Spleen (tissue), 11 donors: ENCODE data around the gene ALG12. TPM values are rescaled to one million over a fixed set of nuclear protein-coding genes. Genes with fewer than 3 reads are reported as not detected.
A peak's percentile ranks its signal among the peaks of the same experiment; 100 is the strongest.

Experiments used
- DNase-seq: peaks from one replicate; pipeline ENCODE4 v3.0.0-alpha.2; 2020
- H3K27ac ChIP-seq, 8 donors: fragments of 200-600 bp; sonication (generic) in 7 of 8; 1 replicate in 4 of 8; 2 replicates in 4 of 8; pipeline versions ENCODE4 v1.5.0 to v1.8.0; 2016 to 2021; ENCODE audit warnings: inconsistent platforms in 4 of 8, mild to moderate bottlenecking in 4 of 8, moderate library complexity in 1 of 8
- H3K27me3 ChIP-seq, 7 donors: fragments of 200-600 bp; sonication (generic) in 6 of 7; replicated peaks in 1 of 7; 1 replicate in 4 of 7; 2 replicates in 3 of 7; pipeline versions ENCODE4 v1.5.0 to v1.8.0; 2016 to 2021; ENCODE audit warnings: inconsistent platforms in 3 of 7, mild to moderate bottlenecking in 1 of 7
- H3K36me3 ChIP-seq, 6 donors: fragments of 200-600 bp; sonication (generic) in 5 of 6; 1 replicate in 4 of 6; 2 replicates in 2 of 6; pipeline versions ENCODE4 v1.5.0 to v1.8.0; 2016 to 2021; ENCODE audit warnings: inconsistent platforms in 2 of 6
- H3K4me1 ChIP-seq, 6 donors: fragments of 200-600 bp; sonication (generic) in 5 of 6; 1 replicate in 3 of 6; 2 replicates in 3 of 6; pipeline versions ENCODE4 v1.5.0 to v1.8.0; 2016 to 2021; ENCODE audit warnings: inconsistent platforms in 3 of 6
- H3K4me3 ChIP-seq, 8 donors: fragments of 200-600 bp; sonication (generic) in 7 of 8; 1 replicate in 4 of 8; 2 replicates in 4 of 8; pipeline versions ENCODE4 v1.5.0 to v1.8.0; 2016 to 2021; ENCODE audit warnings: inconsistent platforms in 4 of 8, mild to moderate bottlenecking in 4 of 8, moderate library complexity in 2 of 8
- H3K9me3 ChIP-seq, 8 donors: fragments of 200-600 bp; sonication (generic) in 7 of 8; 1 replicate in 4 of 8; 2 replicates in 4 of 8; pipeline versions ENCODE4 v1.5.0 to v1.8.0; 2016 to 2021; ENCODE audit warnings: inconsistent platforms in 4 of 8
- POLR2A ChIP-seq, 3 donors: fragments of 450-650 bp; IDR thresholded peaks; one replicate each; pipeline ENCODE4 v1.5.1; 2017; ENCODE audit warnings: antibody characterized with exemption in 3 of 3, mild to moderate bottlenecking in 1 of 3
- POLR2AphosphoS5 ChIP-seq, 3 donors: sonication (generic); formaldehyde crosslinking; IDR thresholded peaks; one replicate each; pipeline ENCODE4 v1.5.1; 2017; ENCODE audit warnings: antibody characterized with exemption in 3 of 3
- WGBS, 5 donors: extraction: QIAGEN DNeasy Blood & Tissue Kit in 3 of 5; methylation state at CpG; one replicate each; pipeline versions ENCODE4 v1.1.5 to v1.1.7; 2013 to 2018; 5-methylcytosine and 5-hydroxymethylcytosine counted together
- intact Hi-C: fragments of 100-400 bp; cut with DNase I; formaldehyde crosslinking; loops from one replicate; pipeline ENCODE4 v1.15.0; 2023; ENCODE audit warnings: low total_unique reads
- polyA plus RNA-seq, 3 donors: library from polyadenylated mRNA; stranded (reverse); fragments of 200-250 nt; gene quantifications; one replicate each; pipeline ENCODE4 v1.2.1, GENCODE V29; 2013
- total RNA-seq, 7 donors: library from RNA; depleted of rRNA in 3 of 7; stranded (reverse); fragments of >200 nt in 3 of 7; fragmentation: NEBNext Ultra II Directional in 4 of 7; extraction: Animal tissue kit (Norgen Biotek cat#: 25700) in 4 of 7; gene quantifications; one replicate each; pipeline versions ENCODE4 v1.1.0 to v1.2.1, GENCODE V29; 2016 to 2021
- TF ChIP-seq, protein P1 (sequence below), 11 experiments: fragments of 200-600 bp in 7 of 11; fragments of 450-650 bp in 4 of 11; sonication (generic) in 4 of 11; IDR thresholded peaks in 8 of 11; conservative IDR thresholded peaks in 3 of 11; 1 replicate in 7 of 11; 2 replicates in 4 of 11; pipeline versions ENCODE4 v1.4.0 to v1.8.0; 2016 to 2021; ENCODE audit warnings: antibody characterized with exemption in 11 of 11, inconsistent platforms in 4 of 11, mild to moderate bottlenecking in 1 of 11
- donor health status: healthy with polysubstance abuse.
- donor health status: DM: no; HTN: no; CAD: no; lungs with moderate emphysema.
- donor health status: DM: no; HTN: no; CAD: no.
- donor health status: Bipolar disorder and iron deficiency.
- donor health status: healthy.
- donor health status: DM: no; HTN: no; CAD: no.
- donor health status: DM: yes; HTN: yes; CAD: no.

ALG12 gene
- total and polyA plus RNA-seq, 10 donors, result 5.7 to 20.1 (median 11.8) TPM

DNA sequence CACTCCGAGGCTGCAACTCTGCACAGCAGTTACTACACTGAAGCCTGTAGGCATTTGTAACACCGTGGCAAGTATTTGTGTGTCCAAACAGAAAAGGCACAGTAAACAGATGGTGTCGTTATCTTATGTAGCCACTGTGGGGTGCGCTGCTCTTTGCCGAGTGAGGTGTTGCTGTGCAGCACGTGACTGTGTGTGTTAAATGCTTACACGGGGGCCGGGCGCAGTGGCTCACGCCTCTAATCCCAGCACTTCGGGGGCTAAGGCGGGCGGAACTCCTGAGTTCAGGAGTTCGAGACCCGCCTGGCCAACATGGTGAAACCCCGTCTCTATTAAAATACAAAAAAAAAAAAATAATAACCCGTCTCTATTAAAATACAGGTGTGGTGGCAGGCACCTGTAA is 53.1 kb downstream of the ALG12 start:
- no peak overlapping the region for H3K27ac ChIP-seq
- TF ChIP-seq, protein P1, sequence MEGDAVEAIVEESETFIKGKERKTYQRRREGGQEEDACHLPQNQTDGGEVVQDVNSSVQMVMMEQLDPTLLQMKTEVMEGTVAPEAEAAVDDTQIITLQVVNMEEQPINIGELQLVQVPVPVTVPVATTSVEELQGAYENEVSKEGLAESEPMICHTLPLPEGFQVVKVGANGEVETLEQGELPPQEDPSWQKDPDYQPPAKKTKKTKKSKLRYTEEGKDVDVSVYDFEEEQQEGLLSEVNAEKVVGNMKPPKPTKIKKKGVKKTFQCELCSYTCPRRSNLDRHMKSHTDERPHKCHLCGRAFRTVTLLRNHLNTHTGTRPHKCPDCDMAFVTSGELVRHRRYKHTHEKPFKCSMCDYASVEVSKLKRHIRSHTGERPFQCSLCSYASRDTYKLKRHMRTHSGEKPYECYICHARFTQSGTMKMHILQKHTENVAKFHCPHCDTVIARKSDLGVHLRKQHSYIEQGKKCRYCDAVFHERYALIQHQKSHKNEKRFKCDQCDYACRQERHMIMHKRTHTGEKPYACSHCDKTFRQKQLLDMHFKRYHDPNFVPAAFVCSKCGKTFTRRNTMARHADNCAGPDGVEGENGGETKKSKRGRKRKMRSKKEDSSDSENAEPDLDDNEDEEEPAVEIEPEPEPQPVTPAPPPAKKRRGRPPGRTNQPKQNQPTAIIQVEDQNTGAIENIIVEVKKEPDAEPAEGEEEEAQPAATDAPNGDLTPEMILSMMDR (IDR thresholded peaks at IDR 0.05 in 8 of 11, conservative IDR thresholded peaks at IDR 0.05 in 3 of 11), result no peak
- TF ChIP-seq POLR2AphosphoS5 (IDR thresholded peaks at IDR 0.05), result no peak
- no peak for TF ChIP-seq POLR2A (IDR thresholded peaks at IDR 0.05)
- WGBS, 5 donors, result 89 to 94% (median 92%) methylated on average over 17 of the region's 17 CpGs
- peaks cover 0 to 46% (median 16%) of the 10 kb centered on the region in 6 donors for H3K4me1 ChIP-seq
- H3K4me3 ChIP-seq, result no peak overlapping the region
- H3K27me3 ChIP-seq, result no peaks in the 10 kb centered on the region
- peaks cover 0 to 41% (median 37%) of the 10 kb centered on the region in 8 donors for H3K9me3 ChIP-seq
- intact Hi-C loops, result loop anchor here (10.0 kb wide), 1 partner anchor 50 kb away; the partner anchor contains the start of genes ALG12 and CRELD2
- peak; percentile 61 for DNase-seq
- H3K36me3 ChIP-seq, result peaks cover 0 to 38% (median 0%) of the 10 kb centered on the region in 6 donors

DNA sequence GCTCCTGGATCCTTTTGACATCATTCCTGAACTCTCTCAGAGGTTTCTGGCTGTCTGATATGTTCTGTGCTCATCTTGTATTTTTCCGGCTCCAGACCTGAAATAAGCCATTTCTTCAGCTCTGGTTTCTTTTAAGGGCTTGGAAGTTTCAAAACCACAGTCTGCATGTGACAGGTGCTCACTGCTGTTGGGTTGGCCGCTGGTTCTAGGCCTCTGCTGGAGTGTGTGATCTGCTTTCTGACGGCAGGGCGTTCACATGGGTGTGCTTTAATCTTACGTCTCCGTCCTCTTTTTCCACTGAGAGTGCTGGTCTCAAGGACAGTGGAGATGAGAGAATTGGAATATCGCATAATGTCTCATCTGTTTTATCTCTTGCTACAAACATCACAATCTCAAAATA is 54.3 kb downstream of the ALG12 start:
- TF ChIP-seq POLR2A (IDR thresholded peaks at IDR 0.05) (no peak), POLR2AphosphoS5 (IDR thresholded peaks at IDR 0.05) (no peak)
- TF ChIP-seq, protein P1 (IDR thresholded peaks at IDR 0.05 in 8 of 11, conservative IDR thresholded peaks at IDR 0.05 in 3 of 11), result no peak
- no peaks in the 10 kb centered on the region for H3K27me3 ChIP-seq
- no peak for DNase-seq
- H3K27ac ChIP-seq, result no peak overlapping the region
- H3K4me1 ChIP-seq, result peaks cover 0 to 52% (median 15%) of the 10 kb centered on the region in 6 donors
- peaks cover 0 to 29% (median 25%) of the 10 kb centered on the region in 8 donors for H3K9me3 ChIP-seq
- 66 to 85% (median 74%) methylated on average over 6 to 7 of the region's 7 CpGs for WGBS, 5 donors
- H3K36me3 ChIP-seq, result peaks cover 0 to 28% (median 0%) of the 10 kb centered on the region in 6 donors
- H3K4me3 ChIP-seq, result no peak overlapping the region
- intact Hi-C loops, result loop anchor here (10.0 kb wide), 1 partner anchor 51 kb away; the partner anchor contains the start of genes ALG12 and CRELD2

DNA sequence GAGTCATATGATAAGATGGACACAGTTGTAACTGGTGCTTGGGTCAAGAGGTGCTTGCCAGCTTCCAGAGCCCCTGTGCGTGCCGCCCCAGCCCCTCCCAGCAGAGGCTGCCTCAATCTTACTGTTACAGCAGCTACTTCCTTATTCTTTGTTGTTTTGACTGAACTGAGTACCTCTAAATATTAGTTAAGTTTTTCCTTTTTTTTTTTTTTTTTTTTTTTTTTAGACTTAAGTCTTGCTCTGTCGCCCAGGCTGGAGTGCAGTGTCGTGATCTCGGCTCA is 55.8 kb downstream of the ALG12 start:
- TF ChIP-seq POLR2A (IDR thresholded peaks at IDR 0.05), result no peak
- TF ChIP-seq POLR2AphosphoS5 (IDR thresholded peaks at IDR 0.05), result no peak
- TF ChIP-seq, protein P1 (IDR thresholded peaks at IDR 0.05 in 8 of 11, conservative IDR thresholded peaks at IDR 0.05 in 3 of 11), result no peak
- peak; percentile 49 for DNase-seq
- Histone ChIP-seq H3K9me3 (peaks cover 0 to 26% (median 23%) of the 10 kb centered on the region in 8 donors), H3K27ac (no peak overlapping the region), H3K4me3 (no peak overlapping the region), H3K27me3 (no peaks in the 10 kb centered on the region), H3K4me1 (peaks cover 0 to 58% (median 13%) of the 10 kb centered on the region in 6 donors), H3K36me3 (peaks cover 0 to 18% (median 0%) of the 10 kb centered on the region in 6 donors)
- 68 to 83% (median 80%) methylated on average over 5 of the region's 5 CpGs for WGBS, 5 donors
- intact Hi-C loops, result loop anchor here (10.0 kb wide), 1 partner anchor 52 kb away; the partner anchor contains the start of genes ALG12 and CRELD2

DNA sequence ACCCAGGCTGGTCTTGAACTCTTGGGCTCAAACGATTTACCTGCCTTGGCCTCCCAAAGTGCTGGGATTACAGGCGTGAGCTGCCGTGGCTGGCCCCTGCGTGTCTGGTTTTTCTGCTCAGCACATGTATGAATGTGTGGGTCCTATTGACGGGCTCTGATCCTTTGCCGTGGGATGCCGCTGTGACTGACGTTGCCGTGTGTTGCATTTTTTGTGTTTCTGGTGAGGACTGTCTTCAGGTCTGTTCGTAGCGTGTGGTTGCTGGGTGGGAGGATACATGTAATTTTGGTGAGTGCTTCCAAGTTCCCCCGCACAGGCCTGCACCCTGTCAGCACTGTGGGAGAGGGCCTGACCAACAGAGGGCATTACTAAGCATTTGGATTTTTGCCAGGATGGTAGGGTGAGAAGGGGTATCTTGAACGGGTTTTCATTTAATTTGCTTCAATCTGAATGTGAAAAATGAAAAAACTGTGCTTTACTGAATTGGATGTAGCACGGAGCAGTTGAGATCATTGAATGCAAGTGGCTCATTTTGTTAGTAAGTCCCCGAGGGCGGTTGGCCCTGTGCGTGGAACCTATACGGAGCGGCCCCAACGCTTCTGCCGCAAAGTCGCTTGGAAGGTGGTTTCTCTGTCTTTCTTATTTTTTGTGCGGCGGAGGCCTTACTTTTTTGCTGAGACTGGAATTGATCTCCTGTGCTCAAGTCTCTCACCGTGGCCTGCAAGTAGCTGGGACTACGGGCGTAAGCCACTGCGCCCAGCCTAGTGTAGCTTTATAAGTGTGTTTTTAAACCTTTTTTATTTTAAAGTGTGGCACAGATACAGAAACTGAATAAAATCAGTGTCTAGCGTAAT is 56.4 kb downstream of the ALG12 start:
- Histone ChIP-seq H3K36me3 (peaks cover 0 to 12% (median 0%) of the 10 kb centered on the region in 6 donors), H3K9me3 (peaks cover 0 to 20% (median 19%) of the 10 kb centered on the region in 8 donors), H3K27me3 (no peaks in the 10 kb centered on the region), H3K4me3 (no peak overlapping the region), H3K27ac (no peak overlapping the region), H3K4me1 (peaks cover 0 to 59% (median 16%) of the 10 kb centered on the region in 6 donors)
- DNase-seq, result peak; percentile 37
- TF ChIP-seq, protein P1 (IDR thresholded peaks at IDR 0.05 in 8 of 11, conservative IDR thresholded peaks at IDR 0.05 in 3 of 11), result no peak
- TF ChIP-seq POLR2AphosphoS5 (IDR thresholded peaks at IDR 0.05), result no peak
- TF ChIP-seq POLR2A (IDR thresholded peaks at IDR 0.05), result no peak
- intact Hi-C loops, result loop anchor here (10.0 kb wide), 1 partner anchor 53 kb away; the partner anchor contains the start of genes ALG12 and CRELD2
- WGBS, 5 donors, result 86 to 91% (median 90%) methylated on average over 28 to 29 of the region's 29 CpGs
